ENCODE data around the gene CNTN5.

DNA sequence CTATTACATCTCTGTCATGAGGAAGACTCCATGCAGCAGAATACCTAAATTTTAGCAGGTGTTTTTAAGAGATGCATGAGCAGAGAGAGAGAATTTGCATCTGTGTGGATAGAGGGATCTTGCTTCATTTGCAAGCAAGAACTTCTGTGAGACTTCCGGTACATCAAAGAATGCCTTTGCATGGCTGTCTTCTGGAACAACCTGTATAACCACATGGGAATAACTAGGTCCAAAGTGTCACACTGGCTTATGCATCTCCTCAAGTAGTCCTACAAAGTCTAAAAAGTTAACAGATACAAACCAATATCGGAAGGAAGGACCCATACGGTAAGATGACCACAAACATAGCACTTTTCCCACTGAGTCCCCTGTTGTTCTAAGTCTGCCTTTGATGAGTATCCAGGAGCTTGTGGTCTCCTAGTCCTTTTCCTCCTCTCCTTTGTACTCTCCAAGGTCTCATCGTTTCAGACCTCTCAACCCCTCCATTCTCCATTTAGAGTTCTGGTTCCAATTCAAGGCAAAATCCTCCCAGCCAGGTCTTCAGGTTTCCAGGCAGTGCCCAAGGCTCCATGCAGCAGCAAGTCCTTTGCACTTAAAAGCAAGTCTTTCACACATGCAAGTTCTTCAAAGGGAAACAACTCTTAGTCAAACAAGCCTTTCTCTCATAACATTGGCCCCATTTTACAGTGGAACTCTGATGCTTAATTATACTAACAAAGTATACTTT, 1084.7 kb downstream of the CNTN5 start:
- TF ChIP-seq, protein P1, sequence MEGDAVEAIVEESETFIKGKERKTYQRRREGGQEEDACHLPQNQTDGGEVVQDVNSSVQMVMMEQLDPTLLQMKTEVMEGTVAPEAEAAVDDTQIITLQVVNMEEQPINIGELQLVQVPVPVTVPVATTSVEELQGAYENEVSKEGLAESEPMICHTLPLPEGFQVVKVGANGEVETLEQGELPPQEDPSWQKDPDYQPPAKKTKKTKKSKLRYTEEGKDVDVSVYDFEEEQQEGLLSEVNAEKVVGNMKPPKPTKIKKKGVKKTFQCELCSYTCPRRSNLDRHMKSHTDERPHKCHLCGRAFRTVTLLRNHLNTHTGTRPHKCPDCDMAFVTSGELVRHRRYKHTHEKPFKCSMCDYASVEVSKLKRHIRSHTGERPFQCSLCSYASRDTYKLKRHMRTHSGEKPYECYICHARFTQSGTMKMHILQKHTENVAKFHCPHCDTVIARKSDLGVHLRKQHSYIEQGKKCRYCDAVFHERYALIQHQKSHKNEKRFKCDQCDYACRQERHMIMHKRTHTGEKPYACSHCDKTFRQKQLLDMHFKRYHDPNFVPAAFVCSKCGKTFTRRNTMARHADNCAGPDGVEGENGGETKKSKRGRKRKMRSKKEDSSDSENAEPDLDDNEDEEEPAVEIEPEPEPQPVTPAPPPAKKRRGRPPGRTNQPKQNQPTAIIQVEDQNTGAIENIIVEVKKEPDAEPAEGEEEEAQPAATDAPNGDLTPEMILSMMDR (IDR thresholded peaks at IDR 0.05) = no peak
- TF ChIP-seq POLR2A (IDR thresholded peaks at IDR 0.05) = no peak
- TF ChIP-seq POLR2AphosphoS5 (IDR thresholded peaks at IDR 0.05) = no peak

Measured in upper lobe of left lung (tissue), 4 donors.